H1 (cell line): ENCODE data around the gene LTB.

Experiments
- BCL11A ChIP-seq, 2 experiments: IDR thresholded peaks; one replicate each; pipeline ENCODE4 v1.6.1; 2011; ENCODE audit warnings: low read depth in 2 of 2, low read length in 2 of 2, mild to moderate bottlenecking in 2 of 2
- BRCA1 ChIP-seq: IDR thresholded peaks from 2 replicates; pipeline ENCODE4 v1.6.1; 2012; ENCODE audit warnings: low read depth, low read length, improper control_type of control experiment
- CEBPB ChIP-seq: IDR thresholded peaks from 2 replicates; pipeline ENCODE4 v1.6.1; 2012; ENCODE audit warnings: low read depth, low read length
- POLR2AphosphoS5 ChIP-seq: IDR thresholded peaks from 2 replicates; pipeline ENCODE4 v1.6.1; 2011; ENCODE audit warnings: low read depth, low read length
- SIN3A ChIP-seq, 2 experiments: IDR thresholded peaks in 1 of 2; conservative IDR thresholded peaks in 1 of 2; 2 replicates each; pipeline ENCODE4 v1.6.1; 2011 to 2012; ENCODE audit warnings: low read length in 2 of 2, improper control_type of control experiment in 1 of 2, low read depth in 1 of 2, mild to moderate bottlenecking in 1 of 2
- SP1 ChIP-seq: IDR thresholded peaks from 2 replicates; pipeline ENCODE4 v1.6.1; 2011; ENCODE audit warnings: low read depth, low read length
- SRF ChIP-seq: IDR thresholded peaks from 2 replicates; pipeline ENCODE4 v1.6.1; 2011; ENCODE audit warnings: mild to moderate bottlenecking, low read depth, low read length, moderate library complexity
- TF ChIP-seq, protein P1 (sequence below), 3 experiments: IDR thresholded peaks; 1 replicate in 2 of 3; 2 replicates in 1 of 3; pipeline versions ENCODE4 v1.5.1 to v1.6.1; 2011; ENCODE audit warnings: low read length in 3 of 3, mild to moderate bottlenecking in 3 of 3, inconsistent platforms in 2 of 3, low read depth in 1 of 3, moderate library complexity in 1 of 3; ENCODE audit not compliant: insufficient read depth in 1 of 3; ENCODE audit errors: control extremely low read depth in 1 of 3
- TF ChIP-seq, protein P2 (sequence below): IDR thresholded peaks from 2 replicates; pipeline ENCODE4 v1.6.1; 2011; ENCODE audit warnings: low read depth, mild to moderate bottlenecking, low read length; ENCODE audit not compliant: insufficient read depth

DNA sequence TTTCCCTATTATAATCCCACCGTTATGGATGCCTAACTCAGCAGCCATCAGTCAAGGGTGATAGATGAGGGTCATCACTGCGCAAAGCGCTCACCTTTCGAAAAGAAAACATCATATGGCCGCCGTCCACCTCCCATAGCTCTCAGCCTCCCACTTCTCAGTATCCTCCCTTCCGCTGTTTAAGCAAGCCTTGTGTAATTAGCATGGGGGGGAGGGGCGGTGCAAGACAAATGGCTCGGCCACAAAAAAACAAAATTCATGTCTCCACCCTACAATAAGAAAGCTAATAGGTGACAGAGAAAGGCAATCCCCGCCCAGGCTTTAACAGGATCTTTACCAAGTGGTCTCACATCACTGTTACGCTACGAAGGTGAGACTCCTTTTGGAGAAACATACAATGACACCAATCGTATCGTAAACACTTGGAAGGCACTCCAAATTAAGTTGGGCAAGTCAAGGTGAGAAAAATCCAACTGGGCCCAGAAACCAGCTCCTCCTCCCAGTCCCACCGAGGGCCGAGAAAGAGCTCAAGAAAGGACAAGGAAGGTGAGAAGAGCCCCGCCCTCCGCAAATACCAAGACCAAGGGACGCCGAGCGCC is 41.1 kb downstream of the LTB start:
- TF ChIP-seq CEBPB: no peak
- TF ChIP-seq, protein P1, sequence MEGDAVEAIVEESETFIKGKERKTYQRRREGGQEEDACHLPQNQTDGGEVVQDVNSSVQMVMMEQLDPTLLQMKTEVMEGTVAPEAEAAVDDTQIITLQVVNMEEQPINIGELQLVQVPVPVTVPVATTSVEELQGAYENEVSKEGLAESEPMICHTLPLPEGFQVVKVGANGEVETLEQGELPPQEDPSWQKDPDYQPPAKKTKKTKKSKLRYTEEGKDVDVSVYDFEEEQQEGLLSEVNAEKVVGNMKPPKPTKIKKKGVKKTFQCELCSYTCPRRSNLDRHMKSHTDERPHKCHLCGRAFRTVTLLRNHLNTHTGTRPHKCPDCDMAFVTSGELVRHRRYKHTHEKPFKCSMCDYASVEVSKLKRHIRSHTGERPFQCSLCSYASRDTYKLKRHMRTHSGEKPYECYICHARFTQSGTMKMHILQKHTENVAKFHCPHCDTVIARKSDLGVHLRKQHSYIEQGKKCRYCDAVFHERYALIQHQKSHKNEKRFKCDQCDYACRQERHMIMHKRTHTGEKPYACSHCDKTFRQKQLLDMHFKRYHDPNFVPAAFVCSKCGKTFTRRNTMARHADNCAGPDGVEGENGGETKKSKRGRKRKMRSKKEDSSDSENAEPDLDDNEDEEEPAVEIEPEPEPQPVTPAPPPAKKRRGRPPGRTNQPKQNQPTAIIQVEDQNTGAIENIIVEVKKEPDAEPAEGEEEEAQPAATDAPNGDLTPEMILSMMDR (IDR thresholded peaks at IDR 0.05; ENCODE audit: control extremely low read depth in 1 of 3, insufficient read depth in 1 of 3, low read depth in 1 of 3, low read length in 3 of 3): no peak
- no peak for TF ChIP-seq BCL11A (IDR thresholded peaks at IDR 0.05; ENCODE audit: low read depth in 2 of 2, low read length in 2 of 2)
- TF ChIP-seq BRCA1: no peak
- TF ChIP-seq POLR2AphosphoS5: no peak; the same call in 1 of the 2 replicates
- no peak for TF ChIP-seq SP1
- TF ChIP-seq SRF: no peak
- TF ChIP-seq, protein P2, sequence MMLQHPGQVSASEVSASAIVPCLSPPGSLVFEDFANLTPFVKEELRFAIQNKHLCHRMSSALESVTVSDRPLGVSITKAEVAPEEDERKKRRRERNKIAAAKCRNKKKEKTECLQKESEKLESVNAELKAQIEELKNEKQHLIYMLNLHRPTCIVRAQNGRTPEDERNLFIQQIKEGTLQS: no peak
- TF ChIP-seq SIN3A (conservative IDR thresholded peaks at IDR 0.05 in 1 of 2, IDR thresholded peaks at IDR 0.05 in 1 of 2; ENCODE audit: low read depth in 1 of 2, low read length in 2 of 2): no peak
